Thoracic aorta (tissue), 2 donors: ENCODE measurements around the gene CRISPLD2. TPM values are rescaled to one million over a fixed set of nuclear protein-coding genes. Genes with fewer than 3 reads are reported as not detected.

ENCODE experiments used
- ATAC-seq: fragments of 150-250 bp; one replicate; pipeline ENCODE4 v1.8.0; 2017; ENCODE audit warnings: low read depth; ENCODE audit not compliant: insufficient number of reproducible peaks, low FRiP score
- DNase-seq: peaks from one replicate; pipeline ENCODE4 v3.0.0-alpha.2; 2020; ENCODE audit warnings: low spot score
- H3K27ac ChIP-seq, 2 donors: fragments of 200-600 bp; sonication (generic); 1 replicate in 1 of 2; 2 replicates in 1 of 2; pipeline ENCODE4 v1.5.1; 2016; ENCODE audit warnings: mild to moderate bottlenecking in 2 of 2, moderate library complexity in 2 of 2
- H3K27me3 ChIP-seq: fragments of 200-600 bp; sonication (generic); replicated peaks from 2 replicates; pipeline ENCODE4 v1.6.0; 2016; ENCODE audit warnings: mild to moderate bottlenecking; ENCODE audit not compliant: insufficient read depth
- H3K36me3 ChIP-seq: fragments of 200-600 bp; sonication (generic); one replicate; pipeline ENCODE4 v1.5.1; 2016
- H3K4me1 ChIP-seq, 2 donors: fragments of 200-600 bp; sonication (generic); 1 replicate in 1 of 2; 2 replicates in 1 of 2; pipeline versions ENCODE4 v1.5.1 to v1.6.0; 2016; ENCODE audit warnings: low read depth in 2 of 2, mild to moderate bottlenecking in 1 of 2; ENCODE audit not compliant: control insufficient read depth in 1 of 2
- H3K4me3 ChIP-seq: fragments of 200-600 bp; sonication (generic); 2 replicates; pipeline ENCODE4 v1.5.1; 2016; ENCODE audit warnings: mild to moderate bottlenecking
- H3K9me3 ChIP-seq: fragments of 200-600 bp; sonication (generic); 2 replicates; pipeline ENCODE4 v1.5.1; 2016
- total RNA-seq, 2 donors: library from RNA; depleted of rRNA; stranded (reverse); fragments of >200 nt; gene quantifications; one replicate each; pipeline versions ENCODE4 v1.1.0 to v1.2.3, GENCODE V29; 2016
- TF ChIP-seq, protein P1 (sequence below): fragments of 200-600 bp; sonication (generic); IDR thresholded peaks from one replicate; pipeline ENCODE4 v1.5.1; 2019; ENCODE audit warnings: antibody characterized with exemption

The CRISPLD2 gene
- total RNA-seq, 2 donors from 2014 or later, result 116 to 390 TPM

DNA sequence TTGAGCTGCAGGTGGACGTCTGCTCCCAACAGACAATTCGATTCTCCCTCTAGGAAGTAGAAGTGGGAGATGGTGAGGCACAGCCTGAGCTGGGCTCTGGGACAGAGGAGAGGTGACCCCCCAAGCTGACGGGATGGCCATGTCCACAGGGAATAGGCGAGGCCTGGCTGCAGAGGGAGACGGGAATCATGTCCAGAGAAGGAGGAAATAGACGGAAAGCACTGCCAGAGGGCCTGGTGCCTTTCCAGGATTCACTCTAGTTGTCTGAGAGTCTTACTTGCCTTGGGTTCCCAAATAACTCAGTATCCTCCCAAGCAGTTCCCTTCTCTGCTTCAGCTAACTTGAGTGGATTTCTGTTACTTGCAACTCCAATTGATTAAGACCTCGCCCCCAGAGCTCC lies 4.3 kb upstream of the CRISPLD2 start:
- Histone ChIP-seq H3K4me3 (no peak overlapping the region), H3K4me1 (peaks cover 4 to 12% of the 10 kb centered on the region in 2 donors), H3K27ac (no peak overlapping the region), H3K36me3 (no peaks in the 10 kb centered on the region), H3K27me3 (no peaks in the 10 kb centered on the region), H3K9me3 (no peaks in the 10 kb centered on the region)
- ATAC-seq, result no peak
- TF ChIP-seq, protein P1, sequence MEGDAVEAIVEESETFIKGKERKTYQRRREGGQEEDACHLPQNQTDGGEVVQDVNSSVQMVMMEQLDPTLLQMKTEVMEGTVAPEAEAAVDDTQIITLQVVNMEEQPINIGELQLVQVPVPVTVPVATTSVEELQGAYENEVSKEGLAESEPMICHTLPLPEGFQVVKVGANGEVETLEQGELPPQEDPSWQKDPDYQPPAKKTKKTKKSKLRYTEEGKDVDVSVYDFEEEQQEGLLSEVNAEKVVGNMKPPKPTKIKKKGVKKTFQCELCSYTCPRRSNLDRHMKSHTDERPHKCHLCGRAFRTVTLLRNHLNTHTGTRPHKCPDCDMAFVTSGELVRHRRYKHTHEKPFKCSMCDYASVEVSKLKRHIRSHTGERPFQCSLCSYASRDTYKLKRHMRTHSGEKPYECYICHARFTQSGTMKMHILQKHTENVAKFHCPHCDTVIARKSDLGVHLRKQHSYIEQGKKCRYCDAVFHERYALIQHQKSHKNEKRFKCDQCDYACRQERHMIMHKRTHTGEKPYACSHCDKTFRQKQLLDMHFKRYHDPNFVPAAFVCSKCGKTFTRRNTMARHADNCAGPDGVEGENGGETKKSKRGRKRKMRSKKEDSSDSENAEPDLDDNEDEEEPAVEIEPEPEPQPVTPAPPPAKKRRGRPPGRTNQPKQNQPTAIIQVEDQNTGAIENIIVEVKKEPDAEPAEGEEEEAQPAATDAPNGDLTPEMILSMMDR, result no peak
- no peak for DNase-seq

DNA sequence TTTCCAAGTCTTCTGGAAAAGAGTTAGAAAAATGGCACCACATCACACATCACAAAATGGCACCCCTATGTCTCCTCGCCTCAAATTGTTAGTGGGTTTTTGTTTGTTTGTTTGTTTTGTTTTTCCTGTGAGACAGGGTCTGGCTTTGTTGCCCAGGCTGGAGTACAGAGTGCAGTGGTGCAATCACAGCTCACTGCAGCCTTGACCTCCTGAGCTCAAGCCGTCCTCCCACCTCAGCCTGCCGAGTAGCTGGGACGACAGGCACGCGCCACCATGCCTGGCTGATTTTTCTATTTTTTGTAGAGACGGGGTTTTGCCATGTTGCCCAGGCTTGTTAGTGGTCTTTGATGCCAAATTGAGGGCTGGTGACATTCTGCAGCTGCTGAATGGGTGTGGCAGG lies 3.8 kb upstream of the CRISPLD2 start:
- no peaks in the 10 kb centered on the region for H3K36me3 ChIP-seq
- no peaks in the 10 kb centered on the region for H3K9me3 ChIP-seq
- ATAC-seq (no peak), DNase-seq (no peak)
- H3K4me1 ChIP-seq, result peaks cover 6 to 18% of the 10 kb centered on the region in 2 donors
- H3K4me3 ChIP-seq, result no peak overlapping the region
- H3K27ac ChIP-seq, result no peak overlapping the region
- TF ChIP-seq, protein P1, result no peak
- H3K27me3 ChIP-seq, result no peaks in the 10 kb centered on the region

- H3K36me3 ChIP-seq, result no peaks in the 10 kb centered on the region
- ATAC-seq, result no peak
- H3K27ac ChIP-seq, result no peak overlapping the region
Measured at GRCh38 chr16:84816485-84816884, 3.3 kb upstream of the CRISPLD2 start.

DNA sequence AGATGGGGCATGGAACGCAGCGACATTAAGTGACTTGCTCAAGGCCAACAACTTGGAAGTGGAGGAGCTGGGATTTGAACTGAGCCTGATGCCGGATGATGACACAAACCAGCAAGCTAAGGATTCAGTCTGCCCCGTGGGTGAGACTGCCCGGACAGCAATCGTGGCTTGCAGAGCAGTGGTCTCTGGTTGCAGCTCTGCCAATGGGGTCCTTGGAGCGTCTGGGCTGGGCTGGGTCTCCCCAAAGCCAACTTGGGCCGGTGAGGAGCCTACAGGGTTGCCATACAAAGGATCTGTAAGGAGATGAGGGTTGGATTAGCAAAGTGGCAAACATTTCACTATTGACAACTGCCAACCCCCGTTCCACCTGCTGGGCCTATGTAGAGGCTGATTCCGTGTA lies 2.6 kb upstream of the CRISPLD2 start:
- Histone ChIP-seq H3K4me3 (no peak overlapping the region), H3K27ac (no peak overlapping the region), H3K4me1 (peaks cover 6 to 18% of the 10 kb centered on the region in 2 donors), H3K9me3 (no peaks in the 10 kb centered on the region), H3K27me3 (no peaks in the 10 kb centered on the region), H3K36me3 (no peaks in the 10 kb centered on the region)
- no peak for ATAC-seq
- no peak for DNase-seq
- TF ChIP-seq, protein P1, result no peak

More at GRCh38 chr16:84816485-84816884, 3.3 kb upstream of the CRISPLD2 start:
- TF ChIP-seq, protein P1, result no peak
- H3K9me3 ChIP-seq, result no peaks in the 10 kb centered on the region
- DNase-seq, result no peak
- H3K4me3 ChIP-seq, result no peak overlapping the region
- H3K4me1 ChIP-seq, result peaks cover 6 to 18% of the 10 kb centered on the region in 2 donors
- H3K27me3 ChIP-seq, result no peaks in the 10 kb centered on the region

- no peaks in the 10 kb centered on the region for H3K9me3 ChIP-seq
- ATAC-seq (no peak), DNase-seq (no peak)
- H3K27ac ChIP-seq, result no peak overlapping the region
- no peak overlapping the region for H3K4me3 ChIP-seq
- peaks cover 6 to 18% of the 10 kb centered on the region in 2 donors for H3K4me1 ChIP-seq
- no peaks in the 10 kb centered on the region for H3K36me3 ChIP-seq
- TF ChIP-seq, protein P1, result no peak
- no peaks in the 10 kb centered on the region for H3K27me3 ChIP-seq
Measured at GRCh38 chr16:84817613-84818012, 2.2 kb upstream of the CRISPLD2 start.
